H1 (cell line): ENCODE results near the gene LSM10.

Source experiments
- EGR1 ChIP-seq: IDR thresholded peaks from 2 replicates; pipeline ENCODE4 v1.6.1; 2011; ENCODE audit warnings: low read depth, low read length, borderline replicate concordance
- EZH2 ChIP-seq: fragments of 200-600 bp; sonication (generic); IDR thresholded peaks from 2 replicates; pipeline ENCODE4 v1.7.1; 2012; ENCODE audit warnings: low read depth, mild to moderate bottlenecking, moderate library complexity, low read length, inconsistent platforms; ENCODE audit not compliant: severe bottlenecking
- FOSL1 ChIP-seq: IDR thresholded peaks from 2 replicates; pipeline ENCODE4 v1.6.1; 2011; ENCODE audit warnings: mild to moderate bottlenecking, low read depth, low read length, moderate library complexity; ENCODE audit not compliant: insufficient read depth
- JUN ChIP-seq: IDR thresholded peaks from 2 replicates; pipeline ENCODE4 v1.6.1; 2011; ENCODE audit warnings: low read depth, mild to moderate bottlenecking, improper control_type of control experiment, low read length
- POLR2AphosphoS5 ChIP-seq: IDR thresholded peaks from 2 replicates; pipeline ENCODE4 v1.6.1; 2011; ENCODE audit warnings: low read depth, low read length
- SUZ12 ChIP-seq: fragments of 200-600 bp; sonication (generic); IDR thresholded peaks from 2 replicates; pipeline ENCODE4 v1.6.1; 2012; ENCODE audit warnings: mild to moderate bottlenecking, inconsistent platforms, low read length, moderate library complexity, mixed read lengths
- TAF1 ChIP-seq: IDR thresholded peaks from 2 replicates; pipeline ENCODE4 v1.6.1; 2011; ENCODE audit warnings: mild to moderate bottlenecking, low read depth, low read length
- ZNF274 ChIP-seq: IDR thresholded peaks from 2 replicates; pipeline ENCODE4 v1.7.0; 2012; ENCODE audit warnings: low read length, borderline replicate concordance; ENCODE audit errors: extremely low read depth
- TF ChIP-seq, protein P1 (sequence below): IDR thresholded peaks from 2 replicates; pipeline ENCODE4 v1.6.1; 2012; ENCODE audit warnings: inconsistent platforms
- TF ChIP-seq, protein P2 (sequence below), 3 experiments: IDR thresholded peaks; 1 replicate in 2 of 3; 2 replicates in 1 of 3; pipeline versions ENCODE4 v1.5.1 to v1.6.1; 2011; ENCODE audit warnings: low read length in 3 of 3, mild to moderate bottlenecking in 3 of 3, inconsistent platforms in 2 of 3, low read depth in 1 of 3, moderate library complexity in 1 of 3; ENCODE audit not compliant: insufficient read depth in 1 of 3; ENCODE audit errors: control extremely low read depth in 1 of 3
- TF ChIP-seq, protein P3 (sequence below): IDR thresholded peaks from 2 replicates; pipeline ENCODE4 v1.6.1; 2011; ENCODE audit warnings: low read depth, mild to moderate bottlenecking, low read length; ENCODE audit not compliant: insufficient read depth

DNA sequence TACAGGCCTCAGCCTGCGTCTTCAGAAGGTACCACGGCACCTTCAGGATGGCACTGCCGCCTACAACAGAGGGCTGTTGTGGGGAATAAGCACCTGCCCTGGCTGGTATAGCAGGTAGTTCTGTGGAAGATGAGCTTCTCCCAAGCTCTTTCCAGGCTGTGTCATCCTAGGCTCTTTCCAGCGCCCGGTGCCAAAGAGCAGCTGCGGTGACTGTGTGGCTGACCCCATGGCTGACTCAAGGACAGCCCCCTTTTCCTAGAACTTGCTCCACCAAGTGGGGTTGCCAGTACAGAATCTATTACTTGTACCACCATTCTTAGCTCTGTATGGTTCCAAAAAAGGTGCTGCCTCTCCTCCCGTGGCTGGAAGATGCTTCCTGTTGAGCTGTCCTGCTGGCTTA, 52.4 kb downstream of the LSM10 start:
- TF ChIP-seq, protein P1, sequence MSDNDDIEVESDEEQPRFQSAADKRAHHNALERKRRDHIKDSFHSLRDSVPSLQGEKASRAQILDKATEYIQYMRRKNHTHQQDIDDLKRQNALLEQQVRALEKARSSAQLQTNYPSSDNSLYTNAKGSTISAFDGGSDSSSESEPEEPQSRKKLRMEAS, result no peak
- TF ChIP-seq TAF1, result no peak
- TF ChIP-seq, protein P2, sequence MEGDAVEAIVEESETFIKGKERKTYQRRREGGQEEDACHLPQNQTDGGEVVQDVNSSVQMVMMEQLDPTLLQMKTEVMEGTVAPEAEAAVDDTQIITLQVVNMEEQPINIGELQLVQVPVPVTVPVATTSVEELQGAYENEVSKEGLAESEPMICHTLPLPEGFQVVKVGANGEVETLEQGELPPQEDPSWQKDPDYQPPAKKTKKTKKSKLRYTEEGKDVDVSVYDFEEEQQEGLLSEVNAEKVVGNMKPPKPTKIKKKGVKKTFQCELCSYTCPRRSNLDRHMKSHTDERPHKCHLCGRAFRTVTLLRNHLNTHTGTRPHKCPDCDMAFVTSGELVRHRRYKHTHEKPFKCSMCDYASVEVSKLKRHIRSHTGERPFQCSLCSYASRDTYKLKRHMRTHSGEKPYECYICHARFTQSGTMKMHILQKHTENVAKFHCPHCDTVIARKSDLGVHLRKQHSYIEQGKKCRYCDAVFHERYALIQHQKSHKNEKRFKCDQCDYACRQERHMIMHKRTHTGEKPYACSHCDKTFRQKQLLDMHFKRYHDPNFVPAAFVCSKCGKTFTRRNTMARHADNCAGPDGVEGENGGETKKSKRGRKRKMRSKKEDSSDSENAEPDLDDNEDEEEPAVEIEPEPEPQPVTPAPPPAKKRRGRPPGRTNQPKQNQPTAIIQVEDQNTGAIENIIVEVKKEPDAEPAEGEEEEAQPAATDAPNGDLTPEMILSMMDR (IDR thresholded peaks at IDR 0.05; ENCODE audit: control extremely low read depth in 1 of 3, insufficient read depth in 1 of 3, low read depth in 1 of 3, low read length in 3 of 3), result no peak
- no peak for TF ChIP-seq JUN
- no peak for TF ChIP-seq POLR2AphosphoS5
- no peak for TF ChIP-seq EGR1
- TF ChIP-seq EZH2, result no peak
- TF ChIP-seq FOSL1, result no peak
- no peak for TF ChIP-seq ZNF274
- no peak for TF ChIP-seq SUZ12
- TF ChIP-seq, protein P3, sequence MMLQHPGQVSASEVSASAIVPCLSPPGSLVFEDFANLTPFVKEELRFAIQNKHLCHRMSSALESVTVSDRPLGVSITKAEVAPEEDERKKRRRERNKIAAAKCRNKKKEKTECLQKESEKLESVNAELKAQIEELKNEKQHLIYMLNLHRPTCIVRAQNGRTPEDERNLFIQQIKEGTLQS, result no peak
